Ectodermal cell (in vitro differentiated cells): ENCODE results near the gene RNF11.
"Not testable (repeated sequence)": the region's sequence is repeated elsewhere in the genome, so short reads cannot be mapped to it uniquely, and the experiment has no call there.

Experiments
- H3K27ac ChIP-seq: 2 replicates; pipeline ENCODE4 v1.7.0; 2013; ENCODE audit warnings: mild to moderate bottlenecking, low read depth, low read length; ENCODE audit not compliant: insufficient read depth, poor library complexity, severe bottlenecking
- H3K27me3 ChIP-seq: 2 replicates; pipeline ENCODE4 v1.7.0; 2013; ENCODE audit warnings: mild to moderate bottlenecking, low read length; ENCODE audit not compliant: insufficient read depth, control insufficient read depth, poor library complexity, severe bottlenecking
- H3K36me3 ChIP-seq: one replicate; pipeline ENCODE4 v1.7.0; 2013; ENCODE audit warnings: low read length; ENCODE audit not compliant: control insufficient read depth, insufficient read depth
- H3K4me1 ChIP-seq: one replicate; pipeline ENCODE4 v1.7.0; 2013; ENCODE audit warnings: low read length; ENCODE audit not compliant: control insufficient read depth, insufficient read depth
- H3K4me3 ChIP-seq: 2 replicates; pipeline ENCODE4 v1.7.0; 2013; ENCODE audit warnings: low read depth, low read length, control low read depth; ENCODE audit not compliant: insufficient read depth
- H3K9me3 ChIP-seq: 2 replicates; pipeline ENCODE4 v1.7.0; 2013; ENCODE audit warnings: mild to moderate bottlenecking, low read length, moderate library complexity; ENCODE audit not compliant: control insufficient read depth
- WGBS, 2 experiments: methylation state at CpG; one replicate each; pipeline ENCODE4 v1.1.7; 2013; ENCODE audit warnings: missing lambda C conversion rate in 2 of 2; 5-methylcytosine and 5-hydroxymethylcytosine counted together

The RNF11 gene

GRCh38 chr1:51238034-51238403, 1.9 kb downstream of the RNF11 start:
- H3K36me3 ChIP-seq = no peaks in the 10 kb centered on the region
- H3K9me3 ChIP-seq = no peaks in the 10 kb centered on the region
- 35 to 41% methylated on average over 7 of the region's 7 CpGs for WGBS, 2 experiments
- no peak overlapping the region for H3K27ac ChIP-seq
- no peaks in the 10 kb centered on the region for H3K27me3 ChIP-seq
- H3K4me1 ChIP-seq = peaks cover 8% of the 10 kb centered on the region
- H3K4me3 ChIP-seq = peak overlapping the region; percentile 83

DNA sequence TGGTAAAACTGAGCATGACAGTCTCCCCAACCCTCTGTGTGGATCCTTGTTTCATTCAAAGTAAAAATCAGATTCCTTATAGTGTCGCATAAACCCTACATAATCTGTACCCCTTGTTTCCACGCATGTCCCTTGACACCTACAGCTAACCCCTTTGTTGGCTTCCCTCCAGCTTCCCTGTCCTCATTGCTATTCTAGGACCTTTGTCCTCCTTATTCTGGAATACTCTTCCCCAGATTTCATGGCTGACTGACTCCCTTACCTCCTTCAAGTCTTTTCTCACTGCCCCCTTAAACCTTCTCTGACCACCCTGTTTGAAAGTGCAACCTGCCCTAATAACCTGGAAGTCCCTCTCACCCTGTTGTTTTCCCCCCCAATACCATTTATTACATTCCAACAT, 4.0 kb downstream of the RNF11 start:
- no peak overlapping the region for H3K27ac ChIP-seq
- H3K9me3 ChIP-seq = no peaks in the 10 kb centered on the region
- H3K4me1 ChIP-seq = peaks cover 8% of the 10 kb centered on the region
- 79 to 87% methylated on average over 2 of the region's 2 CpGs for WGBS, 2 experiments
- no peaks in the 10 kb centered on the region for H3K27me3 ChIP-seq
- H3K36me3 ChIP-seq = no peaks in the 10 kb centered on the region
- no peak overlapping the region for H3K4me3 ChIP-seq

DNA sequence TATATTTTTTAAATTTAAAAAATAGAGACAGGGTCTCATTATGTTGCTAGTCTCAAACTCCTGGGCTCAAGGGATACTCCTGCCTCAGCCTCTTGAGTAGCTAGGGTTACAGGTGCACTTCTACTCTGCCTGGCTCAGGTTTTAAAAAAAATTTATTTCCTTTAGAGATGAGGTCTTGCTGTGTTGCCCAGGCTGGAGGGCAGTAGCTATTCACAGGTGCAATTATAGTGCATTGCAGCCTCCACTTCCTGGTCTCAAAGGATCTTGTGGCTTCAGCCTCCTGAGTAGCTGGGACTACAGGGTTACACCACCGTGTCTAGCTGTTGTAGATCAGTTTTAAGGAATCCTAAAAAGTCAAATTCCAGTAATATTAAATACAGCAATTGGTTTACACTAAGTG, 5.0 kb downstream of the RNF11 start:
- peaks cover 8% of the 10 kb centered on the region for H3K4me1 ChIP-seq
- no peak overlapping the region for H3K27ac ChIP-seq
- no peak overlapping the region for H3K4me3 ChIP-seq
- 100% methylated on average over 1 of the region's 1 CpG for WGBS, 2 experiments
- H3K27me3 ChIP-seq = no peaks in the 10 kb centered on the region
- no peaks in the 10 kb centered on the region for H3K9me3 ChIP-seq
- no peaks in the 10 kb centered on the region for H3K36me3 ChIP-seq

GRCh38 chr1:51242546-51242945, 6.5 kb downstream of the RNF11 start:
- Histone ChIP-seq H3K4me1 (peaks cover 8% of the 10 kb centered on the region), H3K27ac (no peak overlapping the region), H3K9me3 (no peaks in the 10 kb centered on the region), H3K4me3 (no peak overlapping the region), H3K27me3 (no peaks in the 10 kb centered on the region), H3K36me3 (no peaks in the 10 kb centered on the region)
- WGBS, 2 experiments = 86 to 89% methylated on average over 3 to 4 of the region's 4 CpGs

GRCh38 chr1:51247022-51247421, 10.9 kb downstream of the RNF11 start:
- Histone ChIP-seq H3K4me3 (no peak overlapping the region), H3K36me3 (no peaks in the 10 kb centered on the region)
- 92 to 95% methylated on average over 2 of the region's 2 CpGs for WGBS, 2 experiments

GRCh38 chr1:51247499-51247898, 11.4 kb downstream of the RNF11 start:
- Histone ChIP-seq H3K27ac (no peak overlapping the region), H3K4me1 (no peaks in the 10 kb centered on the region)
- WGBS, 2 experiments = 92 to 100% methylated on average over 1 of the region's 1 CpG

More at GRCh38 chr1:51247022-51247421, 10.9 kb downstream of the RNF11 start:
- H3K27ac ChIP-seq = no peak overlapping the region
- H3K9me3 ChIP-seq = no peaks in the 10 kb centered on the region
- H3K4me1 ChIP-seq = no peaks in the 10 kb centered on the region
- H3K27me3 ChIP-seq = no peaks in the 10 kb centered on the region

GRCh38 chr1:51249445-51249844, 13.4 kb downstream of the RNF11 start:
- H3K4me3 ChIP-seq = no peak overlapping the region
- no peaks in the 10 kb centered on the region for H3K9me3 ChIP-seq
- H3K27me3 ChIP-seq = no peaks in the 10 kb centered on the region
- H3K36me3 ChIP-seq = no peaks in the 10 kb centered on the region
- WGBS, 2 experiments = no CpG with 5 or more reads among the region's 1 CpG
- H3K4me1 ChIP-seq = no peaks in the 10 kb centered on the region
- H3K27ac ChIP-seq = no peak overlapping the region

More at GRCh38 chr1:51247499-51247898, 11.4 kb downstream of the RNF11 start:
- no peaks in the 10 kb centered on the region for H3K9me3 ChIP-seq
- no peaks in the 10 kb centered on the region for H3K27me3 ChIP-seq
- no peaks in the 10 kb centered on the region for H3K36me3 ChIP-seq
- no peak overlapping the region for H3K4me3 ChIP-seq

GRCh38 chr1:51250729-51251128, 14.7 kb downstream of the RNF11 start:
- not testable (repeated sequence) for H3K4me1 ChIP-seq, H3K4me3 ChIP-seq, H3K27me3 ChIP-seq, H3K36me3 ChIP-seq, H3K9me3 ChIP-seq, H3K27ac ChIP-seq
- WGBS, 2 experiments = 94 to 97% methylated on average over 14 of the region's 14 CpGs

DNA sequence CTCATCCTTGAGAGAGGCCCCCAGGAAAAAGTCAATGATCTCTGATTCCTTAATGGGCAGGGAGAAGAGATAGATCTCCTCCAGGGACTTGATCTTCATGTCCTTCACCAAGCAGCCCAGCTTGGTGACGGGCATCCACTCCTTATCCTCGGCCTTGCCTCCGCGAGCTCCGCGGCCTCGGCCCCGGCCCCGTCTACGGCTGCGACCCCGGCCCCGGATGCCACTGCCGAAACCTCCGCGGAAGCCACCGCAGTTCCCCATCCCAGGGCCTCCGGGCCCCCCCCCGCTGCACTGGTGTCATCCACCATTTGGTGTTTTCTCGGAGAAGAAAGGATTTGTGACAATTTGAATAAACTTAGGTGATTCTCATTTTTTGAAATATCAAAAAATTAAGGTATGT, 15.1 kb downstream of the RNF11 start:
- 93 to 98% methylated on average over 20 of the region's 20 CpGs for WGBS, 2 experiments
- H3K27me3 ChIP-seq, H3K4me1 ChIP-seq, H3K4me3 ChIP-seq, H3K36me3 ChIP-seq, H3K27ac ChIP-seq, H3K9me3 ChIP-seq: not testable (repeated sequence)

GRCh38 chr1:51252366-51252765, 16.3 kb downstream of the RNF11 start:
- Histone ChIP-seq H3K4me3 (no peak overlapping the region), H3K9me3 (no peaks in the 10 kb centered on the region), H3K27me3 (no peaks in the 10 kb centered on the region), H3K4me1 (no peaks in the 10 kb centered on the region), H3K27ac (no peak overlapping the region), H3K36me3 (no peaks in the 10 kb centered on the region)
- WGBS, 2 experiments = 88 to 98% methylated on average over 6 of the region's 6 CpGs

- Histone ChIP-seq H3K36me3 (no peaks in the 10 kb centered on the region), H3K4me3 (no peak overlapping the region), H3K9me3 (no peaks in the 10 kb centered on the region), H3K4me1 (no peaks in the 10 kb centered on the region), H3K27ac (no peak overlapping the region), H3K27me3 (no peaks in the 10 kb centered on the region)
- WGBS, 2 experiments = 94% methylated on average over 4 to 5 of the region's 5 CpGs
Measured at GRCh38 chr1:51253691-51254090, 17.6 kb downstream of the RNF11 start.
